ENCODE results near the gene TMX4.

DNA sequence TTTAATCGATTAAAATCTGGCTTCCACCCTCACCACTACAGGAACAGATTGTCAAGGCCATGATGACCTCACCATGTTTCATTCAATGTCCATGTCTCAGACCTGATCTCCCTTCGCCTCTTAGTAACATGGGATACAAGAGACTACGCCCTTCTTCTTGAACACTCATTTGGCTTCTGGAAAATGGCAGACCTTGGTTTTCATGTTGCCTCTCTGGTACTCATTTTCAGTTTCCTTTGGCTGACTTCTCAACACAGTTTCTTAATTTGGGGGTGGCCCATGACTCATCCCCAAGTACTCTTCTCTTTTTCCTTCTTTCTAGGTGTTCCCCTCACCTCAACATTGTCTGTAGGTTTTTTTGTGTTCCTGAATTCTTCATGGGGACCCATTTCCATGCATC is 22.7 kb downstream of the TMX4 start:
- TF ChIP-seq, protein P1, sequence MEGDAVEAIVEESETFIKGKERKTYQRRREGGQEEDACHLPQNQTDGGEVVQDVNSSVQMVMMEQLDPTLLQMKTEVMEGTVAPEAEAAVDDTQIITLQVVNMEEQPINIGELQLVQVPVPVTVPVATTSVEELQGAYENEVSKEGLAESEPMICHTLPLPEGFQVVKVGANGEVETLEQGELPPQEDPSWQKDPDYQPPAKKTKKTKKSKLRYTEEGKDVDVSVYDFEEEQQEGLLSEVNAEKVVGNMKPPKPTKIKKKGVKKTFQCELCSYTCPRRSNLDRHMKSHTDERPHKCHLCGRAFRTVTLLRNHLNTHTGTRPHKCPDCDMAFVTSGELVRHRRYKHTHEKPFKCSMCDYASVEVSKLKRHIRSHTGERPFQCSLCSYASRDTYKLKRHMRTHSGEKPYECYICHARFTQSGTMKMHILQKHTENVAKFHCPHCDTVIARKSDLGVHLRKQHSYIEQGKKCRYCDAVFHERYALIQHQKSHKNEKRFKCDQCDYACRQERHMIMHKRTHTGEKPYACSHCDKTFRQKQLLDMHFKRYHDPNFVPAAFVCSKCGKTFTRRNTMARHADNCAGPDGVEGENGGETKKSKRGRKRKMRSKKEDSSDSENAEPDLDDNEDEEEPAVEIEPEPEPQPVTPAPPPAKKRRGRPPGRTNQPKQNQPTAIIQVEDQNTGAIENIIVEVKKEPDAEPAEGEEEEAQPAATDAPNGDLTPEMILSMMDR (conservative IDR thresholded peaks at IDR 0.05; ENCODE audit: low read depth, low read length) = no peak
- TF ChIP-seq EZH2 (IDR thresholded peaks at IDR 0.05; ENCODE audit: low read length, unreplicated experiment) = no peak

Measured in PC-3 (cell line).